K562 (cell line): ENCODE measurements around the gene TMC2. TPM values are rescaled to one million over a fixed set of nuclear protein-coding genes. Genes with fewer than 3 reads are reported as not detected.

ENCODE experiments used
- ATAC-seq: fragments of 200-7000 bp; cut with Tn5 transposase; 3 replicates; pipeline ENCODE4 v1.9.1; 2020; ENCODE audit warnings: moderate library complexity
- BruUV-seq: library from RNA; stranded (reverse); fragments of 400-500 nt; replicated peaks from 2 replicates; lab custom pipeline; 2021; lab: Mats Ljungman, UMichigan
- CTCF ChIA-PET: fragments of 300-600 bp; formaldehyde crosslinking; extraction: SDS; loops from one replicate; lab custom pipeline; 2021; ENCODE audit warnings: low intra/inter-chr PET ratio; lab: Yijun Ruan, JAX
- POLR2A ChIA-PET: fragments of 300-600, 350-650 bp; sonication (Branson Sonifier 250); formaldehyde crosslinking; extraction: SDS; loops from one replicate; lab custom pipeline; 2021; ENCODE audit warnings: antibody characterized with exemption, inconsistent platforms; lab: Yijun Ruan, JAX
- DNase-seq, 4 experiments: peaks; one replicate each; pipeline versions ENCODE4 v3.0.0 to v3.0.0-alpha.2; 2011 to 2018; ENCODE audit warnings: low spot score in 3 of 4, mixed read lengths in 3 of 4; ENCODE audit errors: extremely low read depth in 1 of 4
- FAIRE-seq: peaks from 2 replicates; lab custom pipeline; 2011; peaks lifted over from hg19 to GRCh38; lab: Jason Lieb, UNC
- H2AFZ ChIP-seq: 2 replicates; pipeline ENCODE4 v1.6.0; 2011; ENCODE audit warnings: low read depth, low read length, control low read depth, inconsistent platforms
- H3K27ac ChIP-seq: fragments of 200-600 bp; 3 replicates; pipeline ENCODE4 v1.8.0; 2011; ENCODE audit warnings: low read depth, mild to moderate bottlenecking, control low read depth, inconsistent platforms, low read length, moderate library complexity, mixed read lengths; ENCODE audit errors: extremely low read depth
- H3K27me3 ChIP-seq, 2 experiments: fragments of 300-600 bp in 1 of 2; 2 replicates in 1 of 2; 3 replicates in 1 of 2; pipeline versions ENCODE4 v1.6.0 to v1.8.0; 2011; ENCODE audit warnings: inconsistent platforms in 2 of 2, low read length in 2 of 2, mild to moderate bottlenecking in 1 of 2, mixed read lengths in 1 of 2, moderate library complexity in 1 of 2; ENCODE audit not compliant: control insufficient read depth in 2 of 2, insufficient read depth in 2 of 2
- H3K36me3 ChIP-seq: fragments of 300-600 bp; 3 replicates; pipeline ENCODE4 v1.8.0; 2011; ENCODE audit warnings: mild to moderate bottlenecking, low read length, inconsistent platforms; ENCODE audit not compliant: control insufficient read depth, insufficient read depth
- H3K4me1 ChIP-seq, 2 experiments: fragments of 200-600 bp in 1 of 2; replicated peaks in 1 of 2; 2 replicates in 1 of 2; 3 replicates in 1 of 2; pipeline versions ENCODE4 v1.5.1 to v1.8.0; 2011; ENCODE audit warnings: inconsistent platforms in 2 of 2, low read length in 2 of 2, mild to moderate bottlenecking in 1 of 2, mixed read lengths in 1 of 2, moderate library complexity in 1 of 2; ENCODE audit not compliant: control insufficient read depth in 2 of 2, insufficient read depth in 2 of 2
- H3K4me2 ChIP-seq: 2 replicates; pipeline ENCODE4 v1.6.1; 2011; ENCODE audit warnings: low read length, control low read depth, inconsistent platforms, mixed read lengths; ENCODE audit not compliant: insufficient read depth
- H3K4me3 ChIP-seq: fragments of 200-600 bp; sonication (generic), shearing (Covaris generic); 2 replicates; pipeline ENCODE4 v1.5.1; 2016; ENCODE audit warnings: control low read depth, inconsistent platforms
- H3K79me2 ChIP-seq: fragments of 200-600 bp; 3 replicates; pipeline ENCODE4 v1.8.0; 2011; ENCODE audit warnings: low read length, inconsistent platforms; ENCODE audit not compliant: control insufficient read depth, insufficient read depth
- H3K9ac ChIP-seq, 2 experiments: 2 replicates each; pipeline versions ENCODE4 v1.6.0 to v1.6.1; 2011; ENCODE audit warnings: low read depth in 2 of 2, low read length in 2 of 2, control low read depth in 1 of 2, inconsistent platforms in 1 of 2, mild to moderate bottlenecking in 1 of 2, mixed read lengths in 1 of 2; ENCODE audit not compliant: insufficient read depth in 1 of 2
- H3K9me1 ChIP-seq: one replicate; pipeline ENCODE4 v1.6.0; 2011; ENCODE audit warnings: inconsistent platforms, mild to moderate bottlenecking, low read length, moderate library complexity; ENCODE audit not compliant: control insufficient read depth, insufficient read depth
- H3K9me3 ChIP-seq: replicated peaks from 2 replicates; pipeline ENCODE4 v1.5.1; 2011; ENCODE audit warnings: low read depth, low read length, inconsistent platforms; ENCODE audit not compliant: control insufficient read depth, insufficient read depth
- H4K20me1 ChIP-seq: replicated peaks from 2 replicates; pipeline ENCODE4 v1.6.1; 2011; ENCODE audit warnings: low read length, inconsistent platforms, mixed read lengths; ENCODE audit not compliant: control insufficient read depth, insufficient read depth
- CBFA2T2 ChIP-seq: fragments of 450-650 bp; conservative IDR thresholded peaks from 2 replicates; pipeline ENCODE4 v1.6.1; 2017; ENCODE audit warnings: mild to moderate bottlenecking
- CBFA2T3 ChIP-seq: fragments of 450-650 bp; IDR thresholded peaks from 2 replicates; pipeline ENCODE4 v1.6.1; 2017
- DPF2 ChIP-seq: fragments of 450-650 bp; IDR thresholded peaks from 2 replicates; pipeline ENCODE4 v1.6.1; 2016
- EHMT2 ChIP-seq: fragments of 450-650 bp; IDR thresholded peaks from 2 replicates; pipeline ENCODE4 v1.6.1; 2018; ENCODE audit warnings: antibody characterized with exemption
- FUS ChIP-seq: fragments of 200-400 bp; formaldehyde crosslinking; optimal IDR thresholded peaks from 2 replicates; pipeline ENCODE3; 2017; ENCODE audit warnings: low read depth, low read length
- GTF2F1 ChIP-seq: IDR thresholded peaks from 2 replicates; pipeline ENCODE4 v1.6.1; 2011; ENCODE audit warnings: low read depth, low read length, improper control_type of control experiment
- IFI16 ChIP-seq: fragments of 250-450 bp; sonication (Bioruptor Pico); IDR thresholded peaks from 2 replicates; pipeline ENCODE4 v2.1.2; 2022; ENCODE audit warnings: mild to moderate bottlenecking, inconsistent platforms
- JUND ChIP-seq, 2 experiments: IDR thresholded peaks; 2 replicates in 1 of 2; 3 replicates in 1 of 2; pipeline ENCODE4 v1.6.1; 2011; ENCODE audit warnings: borderline replicate concordance in 2 of 2, low read depth in 2 of 2, low read length in 2 of 2, improper control_type of control experiment in 1 of 2, missing biosample characterization in 1 of 2, missing genetic modification characterization in 1 of 2, missing genetic modification reagents in 1 of 2
- NCOR1 ChIP-seq: fragments of 450-650 bp; IDR thresholded peaks from 2 replicates; pipeline ENCODE4 v1.6.1; 2016; ENCODE audit warnings: mild to moderate bottlenecking, moderate library complexity
- TAL1 ChIP-seq: fragments of 450-650 bp; IDR thresholded peaks from 2 replicates; pipeline ENCODE4 v1.6.1; 2016; ENCODE audit warnings: mild to moderate bottlenecking
- TCF3 ChIP-seq: sonication (generic); formaldehyde crosslinking; IDR thresholded peaks from 2 replicates; pipeline ENCODE4 v1.4.0; 2020; ENCODE audit warnings: mild to moderate bottlenecking, missing genetic modification reagents
- ZFP1 ChIP-seq: fragments of 450-650 bp; formaldehyde crosslinking; IDR thresholded peaks from 2 replicates; pipeline ENCODE4 v1.4.0; 2020; ENCODE audit warnings: mild to moderate bottlenecking, mixed read lengths
- ZNF217 ChIP-seq: sonication (generic); formaldehyde crosslinking; IDR thresholded peaks from 2 replicates; pipeline ENCODE4 v1.8.0; 2022; ENCODE audit warnings: mild to moderate bottlenecking, missing genetic modification reagents
- WGBS: fragments of 100-300 bp; shearing (Covaris generic); methylation state at CpG from one replicate; pipeline ENCODE4 v1.1.6; 2016; ENCODE audit warnings: low coverage, mixed read lengths; ENCODE audit not compliant: insufficient coverage; ENCODE audit errors: missing lambda C conversion rate; 5-methylcytosine and 5-hydroxymethylcytosine counted together
- in situ Hi-C: fragments of 300-500 bp; cut with MboI; formaldehyde crosslinking; loops from 4 replicates; pipeline ENCODE4 v1.15.0; 2018; ENCODE audit warnings: inconsistent platforms, mixed read lengths
- intact Hi-C: fragments of 100-400 bp; cut with micrococcal nuclease; formaldehyde crosslinking; loops from 2 replicates; pipeline ENCODE4 v1.14.2; 2022
- polyA plus RNA-seq, 8 experiments: library from polyadenylated mRNA; depleted of rRNA in 4 of 8; stranded (reverse) in 5 of 8; unstranded in 3 of 8; fragments of >200 nt; fragmentation: Nextera tagmentation in 2 of 8; fragmentation: Illumina TruSeq in 1 of 8; extraction: Ambion mirVana in 2 of 8; extraction: Trizol in 1 of 8; gene quantifications; 2 replicates each; pipeline versions ENCODE4 v1.2.1 to v1.2.3, GENCODE V29; 2011 to 2014; ENCODE audit warnings: inconsistent platforms in 1 of 8, missing spikeins in 1 of 8
- total RNA-seq, 7 experiments: library from RNA; depleted of rRNA in 6 of 7; stranded (reverse); fragments of >200 nt in 6 of 7; fragmentation: Illumina TruSeq in 2 of 7; extraction: Trizol in 2 of 7; gene quantifications; 2 replicates each; pipeline versions ENCODE4 v1.2.1 to v1.2.3, GENCODE V29; 2011 to 2021; ENCODE audit warnings: low replicate concordance in 1 of 7
- TF ChIP-seq, protein P1 (sequence below): sonication (generic); formaldehyde crosslinking; IDR thresholded peaks from 2 replicates; pipeline ENCODE4 v1.9.0; 2022; ENCODE audit warnings: mild to moderate bottlenecking, missing genetic modification reagents
- TF ChIP-seq, protein P2 (sequence below): fragments of 250-450 bp; sonication (Bioruptor Pico); IDR thresholded peaks from 2 replicates; pipeline ENCODE4 v1.5.0; 2021; ENCODE audit warnings: mild to moderate bottlenecking, borderline replicate concordance
- TF ChIP-seq, protein P3 (sequence below): fragments of 450-650 bp; IDR thresholded peaks from 2 replicates; pipeline ENCODE4 v1.6.1; 2017; ENCODE audit warnings: antibody characterized with exemption, mild to moderate bottlenecking

Gene TMC2
- total and polyA plus RNA-seq, 9 of the 15 experiments (the other 6 are each of a cell fraction or from before 2014, with no cell fraction given), result not detected

DNA sequence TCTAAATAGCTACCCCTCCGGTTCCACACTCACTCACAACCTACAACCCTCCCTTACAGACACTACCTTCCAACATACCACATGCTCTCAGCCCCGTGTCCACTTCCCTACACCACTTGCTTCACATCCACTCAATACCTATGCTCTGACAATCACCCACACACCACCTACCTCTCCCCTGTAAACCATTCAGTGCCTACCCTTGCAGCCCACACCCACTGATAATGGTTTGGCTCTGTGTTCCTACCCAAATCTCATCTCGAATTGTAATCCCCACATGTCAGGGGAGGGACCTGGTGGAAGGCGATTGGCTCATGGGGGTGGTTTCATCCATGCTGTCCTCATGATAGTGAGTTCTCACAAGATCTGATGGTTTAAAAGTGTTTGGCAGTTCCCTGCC is 17.8 kb upstream of the TMC2 start:
- Histone ChIP-seq H2AFZ (peak overlapping the region; percentile 89), H3K36me3 (no peaks in the 10 kb centered on the region), H3K9ac (no peak overlapping the region), H3K9me1 (no peaks in the 10 kb centered on the region), H3K27ac (no peak overlapping the region; the same call in 2 of the 3 replicates), H3K9me3 (no peaks in the 10 kb centered on the region), H3K4me2 (peak overlapping the region; percentile 21; the same call in 1 of the 2 replicates), H3K27me3 (no peaks in the 10 kb centered on the region), H3K4me1 (peaks cover 0 to 17% of the 10 kb centered on the region in 2 experiments; a peak in 3 of 5 replicates), H3K4me3 (no peak overlapping the region), H3K79me2 (no peaks in the 10 kb centered on the region), H4K20me1 (no peaks in the 10 kb centered on the region)
- intact Hi-C loops (no loop called here), in situ Hi-C loops (no loop called here)
- FAIRE-seq (no peak), DNase-seq (peak in 1 of 4 experiments; percentile 49), ATAC-seq (peak; percentile 68)
- BruUV-seq, result no TSS peak
- CTCF ChIA-PET, result no interaction called here
- POLR2A ChIA-PET, result interaction anchor here (0.9 kb wide), 1 partner anchor 29 kb away, joined by 3 read pairs; no protein-coding TSS in a partner anchor
- WGBS, result 10% methylated on average over 4 of the region's 4 CpGs
- TF ChIP-seq, protein P1, sequence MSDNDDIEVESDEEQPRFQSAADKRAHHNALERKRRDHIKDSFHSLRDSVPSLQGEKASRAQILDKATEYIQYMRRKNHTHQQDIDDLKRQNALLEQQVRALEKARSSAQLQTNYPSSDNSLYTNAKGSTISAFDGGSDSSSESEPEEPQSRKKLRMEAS (CRISPR knock-in tag), result no peak
- TF ChIP-seq FUS, result no peak
- TF ChIP-seq ZFP1 (CRISPR knock-in tag), result no peak
- no peak for TF ChIP-seq DPF2
- TF ChIP-seq ZNF217 (CRISPR knock-in tag), result no peak
- no peak for TF ChIP-seq GTF2F1
- TF ChIP-seq, protein P2, sequence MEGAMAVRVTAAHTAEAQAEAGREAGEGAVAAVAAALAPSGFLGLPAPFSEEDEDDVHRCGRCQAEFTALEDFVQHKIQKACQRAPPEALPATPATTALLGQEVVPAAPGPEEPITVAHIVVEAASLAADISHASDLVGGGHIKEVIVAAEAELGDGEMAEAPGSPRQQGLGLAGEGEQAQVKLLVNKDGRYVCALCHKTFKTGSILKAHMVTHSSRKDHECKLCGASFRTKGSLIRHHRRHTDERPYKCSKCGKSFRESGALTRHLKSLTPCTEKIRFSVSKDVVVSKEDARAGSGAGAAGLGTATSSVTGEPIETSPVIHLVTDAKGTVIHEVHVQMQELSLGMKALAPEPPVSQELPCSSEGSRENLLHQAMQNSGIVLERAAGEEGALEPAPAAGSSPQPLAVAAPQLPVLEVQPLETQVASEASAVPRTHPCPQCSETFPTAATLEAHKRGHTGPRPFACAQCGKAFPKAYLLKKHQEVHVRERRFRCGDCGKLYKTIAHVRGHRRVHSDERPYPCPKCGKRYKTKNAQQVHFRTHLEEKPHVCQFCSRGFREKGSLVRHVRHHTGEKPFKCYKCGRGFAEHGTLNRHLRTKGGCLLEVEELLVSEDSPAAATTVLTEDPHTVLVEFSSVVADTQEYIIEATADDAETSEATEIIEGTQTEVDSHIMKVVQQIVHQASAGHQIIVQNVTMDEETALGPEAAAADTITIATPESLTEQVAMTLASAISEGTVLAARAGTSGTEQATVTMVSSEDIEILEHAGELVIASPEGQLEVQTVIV (CRISPR knock-in tag), result no peak
- TF ChIP-seq, protein P3, sequence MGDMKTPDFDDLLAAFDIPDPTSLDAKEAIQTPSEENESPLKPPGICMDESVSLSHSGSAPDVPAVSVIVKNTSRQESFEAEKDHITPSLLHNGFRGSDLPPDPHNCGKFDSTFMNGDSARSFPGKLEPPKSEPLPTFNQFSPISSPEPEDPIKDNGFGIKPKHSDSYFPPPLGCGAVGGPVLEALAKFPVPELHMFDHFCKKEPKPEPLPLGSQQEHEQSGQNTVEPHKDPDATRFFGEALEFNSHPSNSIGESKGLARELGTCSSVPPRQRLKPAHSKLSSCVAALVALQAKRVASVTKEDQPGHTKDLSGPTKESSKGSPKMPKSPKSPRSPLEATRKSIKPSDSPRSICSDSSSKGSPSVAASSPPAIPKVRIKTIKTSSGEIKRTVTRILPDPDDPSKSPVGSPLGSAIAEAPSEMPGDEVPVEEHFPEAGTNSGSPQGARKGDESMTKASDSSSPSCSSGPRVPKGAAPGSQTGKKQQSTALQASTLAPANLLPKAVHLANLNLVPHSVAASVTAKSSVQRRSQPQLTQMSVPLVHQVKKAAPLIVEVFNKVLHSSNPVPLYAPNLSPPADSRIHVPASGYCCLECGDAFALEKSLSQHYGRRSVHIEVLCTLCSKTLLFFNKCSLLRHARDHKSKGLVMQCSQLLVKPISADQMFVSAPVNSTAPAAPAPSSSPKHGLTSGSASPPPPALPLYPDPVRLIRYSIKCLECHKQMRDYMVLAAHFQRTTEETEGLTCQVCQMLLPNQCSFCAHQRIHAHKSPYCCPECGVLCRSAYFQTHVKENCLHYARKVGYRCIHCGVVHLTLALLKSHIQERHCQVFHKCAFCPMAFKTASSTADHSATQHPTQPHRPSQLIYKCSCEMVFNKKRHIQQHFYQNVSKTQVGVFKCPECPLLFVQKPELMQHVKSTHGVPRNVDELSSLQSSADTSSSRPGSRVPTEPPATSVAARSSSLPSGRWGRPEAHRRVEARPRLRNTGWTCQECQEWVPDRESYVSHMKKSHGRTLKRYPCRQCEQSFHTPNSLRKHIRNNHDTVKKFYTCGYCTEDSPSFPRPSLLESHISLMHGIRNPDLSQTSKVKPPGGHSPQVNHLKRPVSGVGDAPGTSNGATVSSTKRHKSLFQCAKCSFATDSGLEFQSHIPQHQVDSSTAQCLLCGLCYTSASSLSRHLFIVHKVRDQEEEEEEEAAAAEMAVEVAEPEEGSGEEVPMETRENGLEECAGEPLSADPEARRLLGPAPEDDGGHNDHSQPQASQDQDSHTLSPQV, result peak; percentile 50
- TF ChIP-seq NCOR1, result peak; percentile 59
- peak; percentile 83 for TF ChIP-seq CBFA2T3
- peak; percentile 71; the same call in 1 of the 2 replicates for TF ChIP-seq TAL1
- TF ChIP-seq EHMT2, result 0 out of 2 replicates have a peak, but pooled peaks have one; percentile 23
- no peak for TF ChIP-seq JUND (IDR thresholded peaks at IDR 0.05; ENCODE audit: borderline replicate concordance, low read depth, low read length)
- no peak for TF ChIP-seq JUND (tag; IDR thresholded peaks at IDR 0.05; ENCODE audit: borderline replicate concordance, low read depth, low read length)
- no peak for TF ChIP-seq IFI16 (CRISPR knock-in tag)
- TF ChIP-seq CBFA2T2, result peak; percentile 66
- peak; percentile 72 for TF ChIP-seq TCF3 (CRISPR knock-in tag)
